ENCODE results near the gene SUGP2. TPM values are rescaled to one million over a fixed set of nuclear protein-coding genes. Genes with fewer than 3 reads are reported as not detected.
"Not testable (repeated sequence)": the region's sequence is repeated elsewhere in the genome, so short reads cannot be mapped to it uniquely, and the experiment has no call there.

Gene SUGP2
- total RNA-seq, 1 donor from 2014 or later, result 66.4 TPM

GRCh38 chr19:18964121-18964520 is 69.2 kb downstream of the SUGP2 start:
- no peak for TF ChIP-seq CTCF (IDR thresholded peaks at IDR 0.05)
- Mint-ChIP-seq H3K9me3 (ENCODE audit: low read depth) (peaks cover under 1% of the 10 kb centered on the region), H3K4me1 (ENCODE audit: low read depth) (peaks cover 15% of the 10 kb centered on the region), H3K27me3 (ENCODE audit: low read depth) (peaks cover 20% of the 10 kb centered on the region), H3K36me3 (ENCODE audit: low read depth) (no peaks in the 10 kb centered on the region), H3K27ac (ENCODE audit: unreplicated experiment) (no peak overlapping the region), H3K4me3 (ENCODE audit: unreplicated experiment) (no peak overlapping the region)
- DNase-seq (ENCODE audit: low spot score), result no peak

- peaks cover 4% of the 10 kb centered on the region for H3K4me1 Mint-ChIP-seq (ENCODE audit: low read depth)
- no peaks in the 10 kb centered on the region for H3K36me3 Mint-ChIP-seq (ENCODE audit: low read depth)
- H3K27me3 Mint-ChIP-seq (ENCODE audit: low read depth), result peaks cover 20% of the 10 kb centered on the region
- H3K27ac Mint-ChIP-seq (ENCODE audit: unreplicated experiment), result no peak overlapping the region
- DNase-seq (ENCODE audit: low spot score), result no peak
- H3K9me3 Mint-ChIP-seq (ENCODE audit: low read depth), result no peaks in the 10 kb centered on the region
- H3K4me3 Mint-ChIP-seq (ENCODE audit: unreplicated experiment), result no peak overlapping the region
- TF ChIP-seq CTCF (IDR thresholded peaks at IDR 0.05), result no peak
Observed at GRCh38 chr19:18961767-18962620, 71.3 kb downstream of the SUGP2 start.

DNA sequence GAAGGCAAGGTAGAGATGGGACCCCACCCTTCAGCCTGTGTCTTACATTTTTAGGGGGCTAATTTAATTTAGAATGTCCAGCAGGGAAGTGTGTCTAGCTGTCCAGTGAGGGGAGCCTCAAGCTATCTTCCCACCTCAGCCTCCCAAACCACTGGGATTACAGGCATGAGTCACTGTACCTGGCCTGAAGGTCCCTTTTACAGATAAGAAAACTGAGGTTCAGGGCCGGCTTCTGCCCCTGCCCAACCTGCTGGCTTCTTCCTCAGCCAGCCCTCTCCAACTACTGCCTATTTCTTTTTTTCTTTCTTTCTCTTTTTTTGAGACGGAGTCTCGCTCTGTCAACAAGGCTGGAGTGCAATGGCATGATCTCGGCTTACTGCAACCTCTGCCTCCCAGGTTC is 72.9 kb downstream of the SUGP2 start:
- Mint-ChIP-seq H3K36me3 (ENCODE audit: low read depth) (no peaks in the 10 kb centered on the region), H3K4me1 (ENCODE audit: low read depth) (peaks cover 4% of the 10 kb centered on the region), H3K27ac (ENCODE audit: unreplicated experiment) (no peak overlapping the region), H3K27me3 (ENCODE audit: low read depth) (peaks cover 21% of the 10 kb centered on the region), H3K9me3 (ENCODE audit: low read depth) (no peaks in the 10 kb centered on the region), H3K4me3 (ENCODE audit: unreplicated experiment) (no peak overlapping the region)
- no peak for TF ChIP-seq CTCF (IDR thresholded peaks at IDR 0.05)
- DNase-seq (ENCODE audit: low spot score), result no peak

DNA sequence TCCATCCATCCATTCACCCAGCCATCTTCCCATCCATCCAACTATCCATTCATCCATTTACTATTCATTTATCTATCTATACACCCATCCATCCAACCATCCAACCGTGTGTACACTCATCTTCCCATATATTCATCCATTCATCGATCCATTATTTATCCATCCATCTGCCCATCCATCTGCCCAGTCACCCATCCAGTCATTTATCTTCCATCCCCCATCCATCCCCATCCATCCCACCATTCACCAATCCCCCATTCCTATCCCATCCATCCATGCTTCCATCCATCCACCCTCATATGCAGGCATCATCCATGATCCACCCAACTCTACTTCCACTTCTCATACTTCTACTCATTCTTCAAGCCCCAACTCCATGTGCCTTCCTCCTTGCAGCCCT is 78.3 kb downstream of the SUGP2 start:
- no peak for TF ChIP-seq CTCF (IDR thresholded peaks at IDR 0.05)
- Mint-ChIP-seq H3K4me1 (ENCODE audit: low read depth) (peaks cover 5% of the 10 kb centered on the region), H3K27ac (ENCODE audit: unreplicated experiment) (no peak overlapping the region), H3K36me3 (ENCODE audit: low read depth) (no peaks in the 10 kb centered on the region), H3K27me3 (ENCODE audit: low read depth) (peaks cover 2% of the 10 kb centered on the region), H3K9me3 (ENCODE audit: low read depth) (peaks cover 4% of the 10 kb centered on the region), H3K4me3 (ENCODE audit: unreplicated experiment) (no peak overlapping the region)
- no peak for DNase-seq (ENCODE audit: low spot score)

- peaks cover 4% of the 10 kb centered on the region for H3K9me3 Mint-ChIP-seq (ENCODE audit: low read depth)
- DNase-seq (ENCODE audit: low spot score), result no peak
- peaks cover 2% of the 10 kb centered on the region for H3K27me3 Mint-ChIP-seq (ENCODE audit: low read depth)
- no peaks in the 10 kb centered on the region for H3K36me3 Mint-ChIP-seq (ENCODE audit: low read depth)
- no peak overlapping the region for H3K27ac Mint-ChIP-seq (ENCODE audit: unreplicated experiment)
- no peak for TF ChIP-seq CTCF (IDR thresholded peaks at IDR 0.05)
- H3K4me1 Mint-ChIP-seq (ENCODE audit: low read depth), result peaks cover 5% of the 10 kb centered on the region
- H3K4me3 Mint-ChIP-seq (ENCODE audit: unreplicated experiment), result no peak overlapping the region
Observed at GRCh38 chr19:18954094-18954493, 79.2 kb downstream of the SUGP2 start.

DNA sequence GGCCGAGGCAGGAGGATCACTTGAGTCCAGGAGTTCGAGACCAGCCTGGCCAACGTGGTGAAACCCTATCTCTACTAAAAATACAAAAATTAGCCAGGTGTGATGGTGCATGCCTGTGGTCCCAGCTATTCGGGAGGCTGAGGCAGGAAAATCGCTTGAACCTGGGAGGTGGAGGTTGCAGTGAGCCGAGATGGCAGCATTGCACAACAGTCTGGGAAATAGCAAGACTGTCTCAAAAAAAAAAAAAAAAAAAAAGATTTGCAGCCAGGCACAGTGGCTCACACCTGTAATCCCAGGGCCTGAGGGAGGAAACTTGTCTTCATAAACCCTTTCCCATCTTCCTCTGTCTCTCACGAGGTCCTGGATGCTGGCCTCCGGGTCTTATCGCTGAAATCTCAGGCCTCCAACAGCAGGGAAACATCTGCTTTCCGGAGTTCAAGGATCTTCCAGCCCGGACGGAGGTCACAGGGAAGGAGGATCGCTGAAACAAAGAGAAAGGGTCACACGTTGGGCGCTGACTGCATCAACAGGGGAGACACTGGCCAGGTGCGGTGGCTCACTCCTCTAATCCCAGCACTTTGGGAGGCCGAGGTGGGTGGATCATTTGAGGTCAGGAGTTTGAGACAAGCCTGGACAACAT is 80.8 kb downstream of the SUGP2 start:
- not testable (repeated sequence) for H3K4me3 Mint-ChIP-seq (ENCODE audit: unreplicated experiment); DNase-seq (ENCODE audit: low spot score); H3K36me3 Mint-ChIP-seq (ENCODE audit: low read depth); H3K9me3 Mint-ChIP-seq (ENCODE audit: low read depth); H3K4me1 Mint-ChIP-seq (ENCODE audit: low read depth); H3K27ac Mint-ChIP-seq (ENCODE audit: unreplicated experiment); H3K27me3 Mint-ChIP-seq (ENCODE audit: low read depth)
